ENCODE measurements around the gene FOXK2. TPM values are rescaled to one million over a fixed set of nuclear protein-coding genes. Genes with fewer than 3 reads are reported as not detected.

FOXK2 gene
- total RNA-seq, 1 experiment from 2014 or later, result 72.0 TPM

DNA sequence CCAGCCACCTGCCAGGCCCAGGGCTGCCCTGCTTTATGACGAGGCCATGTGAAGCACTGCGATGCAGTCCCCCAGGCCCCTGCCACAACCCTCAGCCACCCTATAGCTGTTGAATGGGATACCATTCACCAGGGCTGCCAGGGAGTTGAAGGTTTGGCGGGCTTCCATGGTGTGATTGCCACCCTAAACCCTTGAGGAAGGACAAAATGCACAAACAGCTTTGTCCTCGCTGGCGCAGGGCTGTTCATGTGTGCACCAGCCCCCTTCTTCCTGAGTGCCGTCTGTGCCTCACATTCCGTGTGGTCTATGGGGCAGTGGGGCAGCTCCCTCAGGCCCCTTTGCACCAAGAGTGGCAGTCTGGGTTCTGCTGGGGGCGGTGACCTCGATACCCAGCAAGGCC is 35.7 kb upstream of the FOXK2 start:
- no peak overlapping the region for H4K5ac ChIP-seq (ENCODE audit: insufficient read length, low read depth, low read length)
- Mint-ChIP-seq H3K4me1 (no peaks in the 10 kb centered on the region), H3K27me3 (ENCODE audit: low read depth) (no peaks in the 10 kb centered on the region), H3K4me3 (no peak overlapping the region), H3K27ac (no peak overlapping the region), H3K36me3 (ENCODE audit: insufficient read depth in 1 of 3, low read depth in 3 of 3) (peaks cover 36 to 88% (median 83%) of the 10 kb centered on the region in 3 experiments), H3K9me3 (no peaks in the 10 kb centered on the region)
- H3K14ac ChIP-seq (ENCODE audit: insufficient read depth, low read length), result no peak overlapping the region; the same call in 1 of the 2 replicates
- no peak overlapping the region for H3K4me2 ChIP-seq (ENCODE audit: insufficient read depth, insufficient read length, low read length)
- H2AFZ ChIP-seq (ENCODE audit: low read length), result no peak overlapping the region
- H4K91ac ChIP-seq (ENCODE audit: insufficient read length, low read depth, low read length), result no peak overlapping the region
- no peaks in the 10 kb centered on the region for H3K27me3 ChIP-seq (ENCODE audit: insufficient read depth, low read length)
- H2BK12ac ChIP-seq (ENCODE audit: insufficient read length, low read depth, low read length), result no peak overlapping the region
- no peak for DNase-seq
- H3T11ph ChIP-seq (ENCODE audit: low read length), result no peak overlapping the region
- H3K23me2 ChIP-seq (ENCODE audit: insufficient read length, low read depth, low read length, poor library complexity, severe bottlenecking), result no peaks in the 10 kb centered on the region
- H3K79me2 ChIP-seq (ENCODE audit: insufficient read depth, low read length), result no peaks in the 10 kb centered on the region
- no peak overlapping the region for H2BK15ac ChIP-seq (ENCODE audit: low read depth, low read length)
- H3K56ac ChIP-seq (ENCODE audit: insufficient read length, low read depth, low read length), result no peak overlapping the region
- H3K9ac ChIP-seq (ENCODE audit: extremely low read depth, insufficient read length, low read length), result no peak overlapping the region
- TF ChIP-seq, protein P1, sequence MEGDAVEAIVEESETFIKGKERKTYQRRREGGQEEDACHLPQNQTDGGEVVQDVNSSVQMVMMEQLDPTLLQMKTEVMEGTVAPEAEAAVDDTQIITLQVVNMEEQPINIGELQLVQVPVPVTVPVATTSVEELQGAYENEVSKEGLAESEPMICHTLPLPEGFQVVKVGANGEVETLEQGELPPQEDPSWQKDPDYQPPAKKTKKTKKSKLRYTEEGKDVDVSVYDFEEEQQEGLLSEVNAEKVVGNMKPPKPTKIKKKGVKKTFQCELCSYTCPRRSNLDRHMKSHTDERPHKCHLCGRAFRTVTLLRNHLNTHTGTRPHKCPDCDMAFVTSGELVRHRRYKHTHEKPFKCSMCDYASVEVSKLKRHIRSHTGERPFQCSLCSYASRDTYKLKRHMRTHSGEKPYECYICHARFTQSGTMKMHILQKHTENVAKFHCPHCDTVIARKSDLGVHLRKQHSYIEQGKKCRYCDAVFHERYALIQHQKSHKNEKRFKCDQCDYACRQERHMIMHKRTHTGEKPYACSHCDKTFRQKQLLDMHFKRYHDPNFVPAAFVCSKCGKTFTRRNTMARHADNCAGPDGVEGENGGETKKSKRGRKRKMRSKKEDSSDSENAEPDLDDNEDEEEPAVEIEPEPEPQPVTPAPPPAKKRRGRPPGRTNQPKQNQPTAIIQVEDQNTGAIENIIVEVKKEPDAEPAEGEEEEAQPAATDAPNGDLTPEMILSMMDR (conservative IDR thresholded peaks at IDR 0.05), result no peak
- H4K20me1 ChIP-seq (ENCODE audit: control insufficient read depth, insufficient read depth, insufficient read length), result peaks cover 3% of the 10 kb centered on the region
- no peak overlapping the region for H3K18ac ChIP-seq (ENCODE audit: insufficient read length, low read depth, low read length)
- H2BK20ac ChIP-seq (ENCODE audit: low read depth, low read length, poor library complexity, severe bottlenecking), result no peak overlapping the region
- H3K27ac ChIP-seq (ENCODE audit: insufficient read length, low read depth, low read length), result no peak overlapping the region
- no peak overlapping the region for H2AK5ac ChIP-seq (ENCODE audit: insufficient read length, low read length)
- no peak overlapping the region for H3K4ac ChIP-seq (ENCODE audit: low read depth, low read length)
- H3K9me3 ChIP-seq (ENCODE audit: control insufficient read depth, low read depth, low read length), result no peaks in the 10 kb centered on the region
- H3K23ac ChIP-seq (ENCODE audit: insufficient read length, low read depth, low read length), result no peak overlapping the region
- no peaks in the 10 kb centered on the region for H3K4me1 ChIP-seq (ENCODE audit: insufficient read depth, low read length)
- no peaks in the 10 kb centered on the region for H3K79me1 ChIP-seq (ENCODE audit: insufficient read depth, low read depth, low read length, poor library complexity, severe bottlenecking)
- H4K8ac ChIP-seq (replicated peaks; ENCODE audit: insufficient read length, low read depth, low read length), result no peak overlapping the region
- no peak overlapping the region for H2BK120ac ChIP-seq (ENCODE audit: low read depth, low read length, poor library complexity, severe bottlenecking)
- H2BK5ac ChIP-seq (ENCODE audit: insufficient read length, low read length), result no peak overlapping the region
- no CpG with 5 or more reads among the region's 9 CpGs for WGBS (ENCODE audit: extremely low coverage, insufficient read length, low lambda C conversion rate)

All from H9 (cell line).